Subcutaneous adipose tissue (tissue), 4 donors: ENCODE measurements around the gene SLC38A1. TPM values are rescaled to one million over a fixed set of nuclear protein-coding genes. Genes with fewer than 3 reads are reported as not detected.

Experiments used
- total RNA-seq, 4 donors: library from RNA; depleted of rRNA; stranded (reverse); fragments of >200 nt; gene quantifications; one replicate each; pipeline ENCODE4 v1.1.0, GENCODE V29; 2016
- TF ChIP-seq, protein P1 (sequence below): fragments of 450-650 bp; IDR thresholded peaks from one replicate; pipeline ENCODE4 v1.5.1; 2016; ENCODE audit warnings: low read depth, mild to moderate bottlenecking, control low read depth, antibody characterized with exemption, moderate library complexity

The SLC38A1 gene
- total RNA-seq, 4 donors from 2014 or later = 3.8 to 15.0 (median 8.5) TPM

DNA sequence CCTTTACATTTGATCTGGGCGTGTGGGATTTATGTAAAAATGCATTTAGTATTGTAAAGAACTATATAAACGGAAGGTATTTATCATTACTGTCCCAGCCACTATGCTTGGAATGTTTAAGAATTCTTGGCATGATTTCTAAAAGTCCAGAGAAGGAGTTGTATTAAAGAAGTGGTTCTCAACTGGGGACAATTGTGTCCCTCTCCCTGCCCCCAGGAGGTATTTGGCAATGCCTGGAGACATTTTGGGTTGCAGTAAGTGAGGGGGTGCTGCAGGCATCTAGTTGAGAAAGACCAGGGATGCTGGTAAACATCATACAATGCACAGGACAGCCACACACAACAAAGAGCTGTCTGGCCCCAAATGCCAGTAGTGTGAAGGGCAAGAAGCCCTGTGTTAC, 7.2 kb downstream of the SLC38A1 start:
- TF ChIP-seq, protein P1, sequence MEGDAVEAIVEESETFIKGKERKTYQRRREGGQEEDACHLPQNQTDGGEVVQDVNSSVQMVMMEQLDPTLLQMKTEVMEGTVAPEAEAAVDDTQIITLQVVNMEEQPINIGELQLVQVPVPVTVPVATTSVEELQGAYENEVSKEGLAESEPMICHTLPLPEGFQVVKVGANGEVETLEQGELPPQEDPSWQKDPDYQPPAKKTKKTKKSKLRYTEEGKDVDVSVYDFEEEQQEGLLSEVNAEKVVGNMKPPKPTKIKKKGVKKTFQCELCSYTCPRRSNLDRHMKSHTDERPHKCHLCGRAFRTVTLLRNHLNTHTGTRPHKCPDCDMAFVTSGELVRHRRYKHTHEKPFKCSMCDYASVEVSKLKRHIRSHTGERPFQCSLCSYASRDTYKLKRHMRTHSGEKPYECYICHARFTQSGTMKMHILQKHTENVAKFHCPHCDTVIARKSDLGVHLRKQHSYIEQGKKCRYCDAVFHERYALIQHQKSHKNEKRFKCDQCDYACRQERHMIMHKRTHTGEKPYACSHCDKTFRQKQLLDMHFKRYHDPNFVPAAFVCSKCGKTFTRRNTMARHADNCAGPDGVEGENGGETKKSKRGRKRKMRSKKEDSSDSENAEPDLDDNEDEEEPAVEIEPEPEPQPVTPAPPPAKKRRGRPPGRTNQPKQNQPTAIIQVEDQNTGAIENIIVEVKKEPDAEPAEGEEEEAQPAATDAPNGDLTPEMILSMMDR = no peak

DNA sequence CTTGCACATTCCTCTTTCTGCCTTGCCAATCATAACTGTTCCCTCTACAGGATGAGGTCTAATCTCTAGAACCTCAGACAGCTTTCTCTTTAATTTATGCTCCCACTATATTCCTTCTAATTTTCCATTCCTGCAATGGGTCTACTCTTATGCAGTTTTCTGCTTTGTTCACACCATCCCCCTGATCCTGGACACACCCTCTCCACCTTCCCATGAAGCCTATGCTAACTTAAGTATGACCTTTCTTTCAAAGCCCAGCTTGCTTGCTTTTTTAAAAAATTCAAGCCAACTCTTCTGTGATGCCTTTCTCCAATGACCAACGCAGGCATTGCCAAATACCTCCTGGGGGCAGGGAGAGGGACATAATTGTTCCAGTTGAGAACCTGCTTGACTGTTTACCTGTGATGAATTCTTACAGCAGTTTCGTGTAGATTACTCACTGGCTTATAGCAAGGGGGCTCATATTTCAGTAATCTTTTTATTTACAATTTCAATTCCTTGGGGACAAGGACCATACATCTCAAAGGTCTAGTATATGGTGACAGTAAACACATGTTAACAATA, 7.8 kb downstream of the SLC38A1 start:
- TF ChIP-seq, protein P1 = no peak

DNA sequence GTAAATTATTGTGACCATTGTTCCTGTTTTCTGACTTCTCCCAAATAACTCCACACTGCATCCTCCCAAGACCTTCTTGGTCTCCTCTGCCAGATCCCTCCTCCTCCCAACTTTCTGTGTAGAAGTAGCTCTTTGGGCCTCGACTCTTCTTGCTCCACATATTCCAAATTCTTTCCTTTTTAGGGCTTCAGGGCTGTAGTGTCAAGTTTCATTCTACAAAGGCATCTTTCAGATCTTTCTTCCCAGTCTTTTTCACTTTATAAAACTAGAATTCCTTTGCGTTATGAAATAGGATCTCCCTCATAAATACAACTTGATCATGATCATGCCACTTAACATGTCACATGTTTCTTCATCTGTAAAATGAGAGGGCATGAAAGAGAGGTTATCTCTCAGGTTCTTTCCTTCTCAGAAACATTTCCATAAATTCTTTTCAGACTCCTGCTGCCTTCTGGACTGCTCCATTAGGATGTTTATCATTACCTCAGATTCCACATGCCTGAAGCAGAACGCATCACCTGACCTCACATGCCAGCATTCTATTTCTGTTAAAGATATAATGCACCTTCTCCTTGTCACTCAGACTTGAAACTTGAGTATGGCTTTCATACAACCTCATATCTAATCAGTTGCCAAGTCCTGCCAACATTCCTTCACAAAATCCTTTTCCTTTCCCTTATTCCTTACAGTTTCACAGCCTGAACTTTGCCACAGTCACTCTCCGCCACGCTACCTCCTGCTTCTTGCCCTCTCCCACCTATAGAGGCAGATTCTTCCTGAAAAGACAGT, 8.5 kb downstream of the SLC38A1 start:
- TF ChIP-seq, protein P1 = no peak

DNA sequence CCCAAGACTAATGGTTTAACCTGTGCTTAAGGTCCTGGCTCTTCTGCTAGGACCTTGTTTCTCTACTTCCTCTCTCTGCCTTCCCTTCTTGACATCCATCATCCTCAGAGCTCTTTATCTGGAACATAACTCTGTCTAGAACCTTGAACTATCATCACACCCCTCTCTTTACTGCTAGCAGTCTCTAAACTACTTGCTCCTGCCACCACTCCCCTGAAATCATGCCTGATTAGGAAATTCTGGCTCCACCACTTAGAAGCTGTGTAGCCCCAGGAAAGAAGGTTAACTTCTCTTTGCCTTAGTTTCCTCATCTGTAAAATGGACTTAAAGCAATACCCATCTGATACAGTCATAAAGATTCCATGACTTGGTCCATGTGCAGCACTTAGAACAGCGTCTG, 9.1 kb downstream of the SLC38A1 start:
- TF ChIP-seq, protein P1 = no peak

GRCh38 chr12:46259071-46259470, 9.8 kb downstream of the SLC38A1 start:
- TF ChIP-seq, protein P1 = no peak

GRCh38 chr12:46258129-46258528, 10.7 kb downstream of the SLC38A1 start:
- TF ChIP-seq, protein P1 = no peak

DNA sequence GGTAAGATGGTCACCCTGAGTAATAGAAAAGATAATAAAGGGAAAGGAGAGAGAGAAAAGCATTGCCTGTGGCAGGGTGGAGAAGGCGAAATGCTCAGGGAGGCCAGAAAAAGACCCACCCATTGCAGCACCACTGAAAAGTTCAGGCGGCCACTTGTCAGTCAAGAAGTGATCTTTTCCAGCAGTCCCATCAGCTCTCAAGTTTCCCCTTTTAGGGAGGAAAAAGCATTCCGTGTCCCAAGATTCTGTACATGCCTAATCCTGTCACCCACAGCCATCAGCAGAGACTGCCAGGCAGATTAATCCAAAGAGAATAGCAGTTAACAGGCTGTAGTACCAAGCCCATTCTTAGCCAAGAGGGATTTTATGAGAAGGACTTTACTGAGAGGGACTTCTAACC, 11.9 kb downstream of the SLC38A1 start:
- TF ChIP-seq, protein P1 = no peak
